HCT116 (cell line): ENCODE results near the gene MPP2.

Experiments used
- CTCF ChIP-seq, 3 experiments: fragments of 200-600 bp in 1 of 3; sonication (generic) in 1 of 3; IDR thresholded peaks in 2 of 3; conservative IDR thresholded peaks in 1 of 3; 2 replicates each; pipeline ENCODE4 v1.5.1; 2012 to 2017; ENCODE audit warnings: low read depth in 2 of 3, low read length in 2 of 3, antibody characterized with exemption in 1 of 3, borderline replicate concordance in 1 of 3, control low read depth in 1 of 3, mild to moderate bottlenecking in 1 of 3, mixed read lengths in 1 of 3, mixed run types in 1 of 3, moderate library complexity in 1 of 3; ENCODE audit not compliant: insufficient read depth in 1 of 3
- MAX ChIP-seq: IDR thresholded peaks from 2 replicates; pipeline ENCODE4 v1.6.1; 2012

- TF ChIP-seq CTCF (IDR thresholded peaks at IDR 0.05 in 2 of 3, conservative IDR thresholded peaks at IDR 0.05 in 1 of 3; ENCODE audit: borderline replicate concordance in 1 of 3, insufficient read depth in 1 of 3, low read depth in 2 of 3, low read length in 2 of 3) (no peak), MAX (no peak)
Observed at GRCh38 chr17:43897831-43898230, 9.5 kb downstream of the MPP2 start.
